Liver (tissue), 3 donors: ENCODE measurements around the gene KLHL33.

ENCODE experiments used
- FOXA1 ChIP-seq: IDR thresholded peaks from 2 replicates; pipeline ENCODE4 v1.6.1; 2016; ENCODE audit warnings: antibody characterized with exemption
- GABPA ChIP-seq, 2 donors: IDR thresholded peaks in 1 of 2; conservative IDR thresholded peaks in 1 of 2; 2 replicates each; pipeline ENCODE4 v1.6.1; 2016; ENCODE audit warnings: antibody characterized with exemption in 2 of 2, mild to moderate bottlenecking in 1 of 2, moderate library complexity in 1 of 2
- HNF4A ChIP-seq, 2 donors: conservative IDR thresholded peaks; 2 replicates each; pipeline ENCODE4 v1.6.1; 2016; ENCODE audit warnings: antibody characterized with exemption in 2 of 2, mild to moderate bottlenecking in 2 of 2
- JUND ChIP-seq, 2 donors: IDR thresholded peaks; 2 replicates each; pipeline ENCODE4 v1.6.1; 2016; ENCODE audit warnings: antibody characterized with exemption in 2 of 2
- RAD21 ChIP-seq, 2 donors: IDR thresholded peaks; 2 replicates each; pipeline ENCODE4 v1.6.1; 2016; ENCODE audit warnings: antibody characterized with exemption in 2 of 2, mild to moderate bottlenecking in 2 of 2
- YY1 ChIP-seq: IDR thresholded peaks from 2 replicates; pipeline ENCODE4 v1.6.1; 2016; ENCODE audit warnings: antibody characterized with exemption, mild to moderate bottlenecking
- TF ChIP-seq, protein P1 (sequence below): fragments of 150-350 bp; IDR thresholded peaks from 2 replicates; pipeline ENCODE4 v1.5.1; 2017; ENCODE audit warnings: improper control_type of control experiment, low read depth, low read length; ENCODE audit not compliant: missing input control
- TF ChIP-seq, protein P2 (sequence below): IDR thresholded peaks from 2 replicates; pipeline ENCODE4 v1.6.1; 2016; ENCODE audit warnings: antibody characterized with exemption
- TF ChIP-seq, protein P3 (sequence below): IDR thresholded peaks from 2 replicates; pipeline ENCODE4 v1.6.1; 2016; ENCODE audit warnings: antibody characterized with exemption, mild to moderate bottlenecking
- TF ChIP-seq, protein P4 (sequence below): IDR thresholded peaks from 2 replicates; pipeline ENCODE4 v1.6.1; 2016; ENCODE audit warnings: antibody characterized with exemption
- TF ChIP-seq, protein P5 (sequence below): IDR thresholded peaks from 2 replicates; pipeline ENCODE4 v1.6.1; 2016; ENCODE audit warnings: antibody characterized with exemption
- donor health status: healthy.
- donor health status: healthy.

DNA sequence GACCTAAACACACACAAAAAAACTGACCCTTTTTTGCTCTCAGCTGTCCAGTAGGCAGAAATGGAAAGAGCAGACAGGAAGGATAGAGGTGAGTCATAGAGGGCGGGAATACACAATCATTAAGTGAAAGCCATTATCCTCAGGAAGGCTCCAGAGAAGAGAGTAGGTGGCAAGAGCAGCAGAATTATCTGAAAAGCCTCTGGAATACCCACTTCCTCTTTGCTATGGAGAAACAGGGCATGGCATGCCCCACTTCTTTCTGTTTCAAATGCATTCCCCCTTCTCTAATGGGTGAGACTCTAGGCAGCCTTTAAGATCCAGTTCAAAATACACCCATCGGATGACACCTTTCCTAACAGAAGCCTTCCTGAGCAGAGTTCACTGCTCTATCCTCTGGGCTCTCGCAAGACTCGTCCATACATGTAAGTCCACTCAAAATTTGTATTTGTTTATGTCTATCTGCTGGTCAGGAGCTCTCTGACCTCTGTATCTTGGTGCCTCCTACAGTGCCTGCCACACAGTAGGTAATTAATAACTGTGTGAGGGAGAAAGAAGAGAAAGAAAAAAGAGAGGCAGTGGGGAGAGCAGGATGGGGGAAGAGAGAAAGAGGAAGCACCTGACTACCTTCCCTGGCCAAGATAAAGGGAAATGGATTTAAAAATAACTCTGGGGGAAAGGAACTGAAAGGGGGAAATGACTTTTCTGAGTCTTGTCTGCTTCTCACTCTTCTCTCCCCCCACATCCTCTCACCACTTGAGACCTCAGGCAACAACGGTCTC lies 8.5 kb downstream of the KLHL33 start:
- TF ChIP-seq, protein P1, sequence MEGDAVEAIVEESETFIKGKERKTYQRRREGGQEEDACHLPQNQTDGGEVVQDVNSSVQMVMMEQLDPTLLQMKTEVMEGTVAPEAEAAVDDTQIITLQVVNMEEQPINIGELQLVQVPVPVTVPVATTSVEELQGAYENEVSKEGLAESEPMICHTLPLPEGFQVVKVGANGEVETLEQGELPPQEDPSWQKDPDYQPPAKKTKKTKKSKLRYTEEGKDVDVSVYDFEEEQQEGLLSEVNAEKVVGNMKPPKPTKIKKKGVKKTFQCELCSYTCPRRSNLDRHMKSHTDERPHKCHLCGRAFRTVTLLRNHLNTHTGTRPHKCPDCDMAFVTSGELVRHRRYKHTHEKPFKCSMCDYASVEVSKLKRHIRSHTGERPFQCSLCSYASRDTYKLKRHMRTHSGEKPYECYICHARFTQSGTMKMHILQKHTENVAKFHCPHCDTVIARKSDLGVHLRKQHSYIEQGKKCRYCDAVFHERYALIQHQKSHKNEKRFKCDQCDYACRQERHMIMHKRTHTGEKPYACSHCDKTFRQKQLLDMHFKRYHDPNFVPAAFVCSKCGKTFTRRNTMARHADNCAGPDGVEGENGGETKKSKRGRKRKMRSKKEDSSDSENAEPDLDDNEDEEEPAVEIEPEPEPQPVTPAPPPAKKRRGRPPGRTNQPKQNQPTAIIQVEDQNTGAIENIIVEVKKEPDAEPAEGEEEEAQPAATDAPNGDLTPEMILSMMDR = no peak
- TF ChIP-seq, protein P2, sequence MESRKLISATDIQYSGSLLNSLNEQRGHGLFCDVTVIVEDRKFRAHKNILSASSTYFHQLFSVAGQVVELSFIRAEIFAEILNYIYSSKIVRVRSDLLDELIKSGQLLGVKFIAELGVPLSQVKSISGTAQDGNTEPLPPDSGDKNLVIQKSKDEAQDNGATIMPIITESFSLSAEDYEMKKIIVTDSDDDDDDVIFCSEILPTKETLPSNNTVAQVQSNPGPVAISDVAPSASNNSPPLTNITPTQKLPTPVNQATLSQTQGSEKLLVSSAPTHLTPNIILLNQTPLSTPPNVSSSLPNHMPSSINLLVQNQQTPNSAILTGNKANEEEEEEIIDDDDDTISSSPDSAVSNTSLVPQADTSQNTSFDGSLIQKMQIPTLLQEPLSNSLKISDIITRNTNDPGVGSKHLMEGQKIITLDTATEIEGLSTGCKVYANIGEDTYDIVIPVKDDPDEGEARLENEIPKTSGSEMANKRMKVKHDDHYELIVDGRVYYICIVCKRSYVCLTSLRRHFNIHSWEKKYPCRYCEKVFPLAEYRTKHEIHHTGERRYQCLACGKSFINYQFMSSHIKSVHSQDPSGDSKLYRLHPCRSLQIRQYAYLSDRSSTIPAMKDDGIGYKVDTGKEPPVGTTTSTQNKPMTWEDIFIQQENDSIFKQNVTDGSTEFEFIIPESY = no peak
- TF ChIP-seq JUND (IDR thresholded peaks at IDR 0.05) = no peak
- TF ChIP-seq, protein P3, sequence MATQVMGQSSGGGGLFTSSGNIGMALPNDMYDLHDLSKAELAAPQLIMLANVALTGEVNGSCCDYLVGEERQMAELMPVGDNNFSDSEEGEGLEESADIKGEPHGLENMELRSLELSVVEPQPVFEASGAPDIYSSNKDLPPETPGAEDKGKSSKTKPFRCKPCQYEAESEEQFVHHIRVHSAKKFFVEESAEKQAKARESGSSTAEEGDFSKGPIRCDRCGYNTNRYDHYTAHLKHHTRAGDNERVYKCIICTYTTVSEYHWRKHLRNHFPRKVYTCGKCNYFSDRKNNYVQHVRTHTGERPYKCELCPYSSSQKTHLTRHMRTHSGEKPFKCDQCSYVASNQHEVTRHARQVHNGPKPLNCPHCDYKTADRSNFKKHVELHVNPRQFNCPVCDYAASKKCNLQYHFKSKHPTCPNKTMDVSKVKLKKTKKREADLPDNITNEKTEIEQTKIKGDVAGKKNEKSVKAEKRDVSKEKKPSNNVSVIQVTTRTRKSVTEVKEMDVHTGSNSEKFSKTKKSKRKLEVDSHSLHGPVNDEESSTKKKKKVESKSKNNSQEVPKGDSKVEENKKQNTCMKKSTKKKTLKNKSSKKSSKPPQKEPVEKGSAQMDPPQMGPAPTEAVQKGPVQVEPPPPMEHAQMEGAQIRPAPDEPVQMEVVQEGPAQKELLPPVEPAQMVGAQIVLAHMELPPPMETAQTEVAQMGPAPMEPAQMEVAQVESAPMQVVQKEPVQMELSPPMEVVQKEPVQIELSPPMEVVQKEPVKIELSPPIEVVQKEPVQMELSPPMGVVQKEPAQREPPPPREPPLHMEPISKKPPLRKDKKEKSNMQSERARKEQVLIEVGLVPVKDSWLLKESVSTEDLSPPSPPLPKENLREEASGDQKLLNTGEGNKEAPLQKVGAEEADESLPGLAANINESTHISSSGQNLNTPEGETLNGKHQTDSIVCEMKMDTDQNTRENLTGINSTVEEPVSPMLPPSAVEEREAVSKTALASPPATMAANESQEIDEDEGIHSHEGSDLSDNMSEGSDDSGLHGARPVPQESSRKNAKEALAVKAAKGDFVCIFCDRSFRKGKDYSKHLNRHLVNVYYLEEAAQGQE = no peak
- no peak for TF ChIP-seq RAD21 (IDR thresholded peaks at IDR 0.05)
- no peak for TF ChIP-seq GABPA (IDR thresholded peaks at IDR 0.05 in 1 of 2, conservative IDR thresholded peaks at IDR 0.05 in 1 of 2)
- no peak for TF ChIP-seq FOXA1
- no peak for TF ChIP-seq YY1
- no peak for TF ChIP-seq HNF4A (conservative IDR thresholded peaks at IDR 0.05)
- TF ChIP-seq, protein P4, sequence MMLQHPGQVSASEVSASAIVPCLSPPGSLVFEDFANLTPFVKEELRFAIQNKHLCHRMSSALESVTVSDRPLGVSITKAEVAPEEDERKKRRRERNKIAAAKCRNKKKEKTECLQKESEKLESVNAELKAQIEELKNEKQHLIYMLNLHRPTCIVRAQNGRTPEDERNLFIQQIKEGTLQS = no peak
- TF ChIP-seq, protein P5, sequence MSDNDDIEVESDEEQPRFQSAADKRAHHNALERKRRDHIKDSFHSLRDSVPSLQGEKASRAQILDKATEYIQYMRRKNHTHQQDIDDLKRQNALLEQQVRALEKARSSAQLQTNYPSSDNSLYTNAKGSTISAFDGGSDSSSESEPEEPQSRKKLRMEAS = no peak
